Measurements from ENCODE around the gene TRIM45.
"Not testable (repeated sequence)": the region's sequence is repeated elsewhere in the genome, so short reads cannot be mapped to it uniquely, and the experiment has no call there.

TRIM45 gene, protein sequence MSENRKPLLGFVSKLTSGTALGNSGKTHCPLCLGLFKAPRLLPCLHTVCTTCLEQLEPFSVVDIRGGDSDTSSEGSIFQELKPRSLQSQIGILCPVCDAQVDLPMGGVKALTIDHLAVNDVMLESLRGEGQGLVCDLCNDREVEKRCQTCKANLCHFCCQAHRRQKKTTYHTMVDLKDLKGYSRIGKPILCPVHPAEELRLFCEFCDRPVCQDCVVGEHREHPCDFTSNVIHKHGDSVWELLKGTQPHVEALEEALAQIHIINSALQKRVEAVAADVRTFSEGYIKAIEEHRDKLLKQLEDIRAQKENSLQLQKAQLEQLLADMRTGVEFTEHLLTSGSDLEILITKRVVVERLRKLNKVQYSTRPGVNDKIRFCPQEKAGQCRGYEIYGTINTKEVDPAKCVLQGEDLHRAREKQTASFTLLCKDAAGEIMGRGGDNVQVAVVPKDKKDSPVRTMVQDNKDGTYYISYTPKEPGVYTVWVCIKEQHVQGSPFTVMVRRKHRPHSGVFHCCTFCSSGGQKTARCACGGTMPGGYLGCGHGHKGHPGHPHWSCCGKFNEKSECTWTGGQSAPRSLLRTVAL

GRCh38 chr1:117121589-117122329, at the start of gene TRIM45:
TRIM45 (minus strand) TSS chr1:117121749; CDS start chr1:117121201, 548 bp downstream.
- peak; percentile 13 for DNase-seq

GRCh38 chr1:117169871-117170596, 48.5 kb upstream of the TRIM45 start:
- DNase-seq = no peak

- DNase-seq = no peak
These were observed 45.9 kb upstream of the TRIM45 start for GRCh38 chr1:117167402-117167801.

- DNase-seq = no peak
These were observed 44.5 kb upstream of the TRIM45 start for GRCh38 chr1:117166076-117166475.

- no peak for DNase-seq
These were observed 42.7 kb upstream of the TRIM45 start for GRCh38 chr1:117164209-117164608.

GRCh38 chr1:117162816-117163215, 41.3 kb upstream of the TRIM45 start:
- no peak for DNase-seq

DNA sequence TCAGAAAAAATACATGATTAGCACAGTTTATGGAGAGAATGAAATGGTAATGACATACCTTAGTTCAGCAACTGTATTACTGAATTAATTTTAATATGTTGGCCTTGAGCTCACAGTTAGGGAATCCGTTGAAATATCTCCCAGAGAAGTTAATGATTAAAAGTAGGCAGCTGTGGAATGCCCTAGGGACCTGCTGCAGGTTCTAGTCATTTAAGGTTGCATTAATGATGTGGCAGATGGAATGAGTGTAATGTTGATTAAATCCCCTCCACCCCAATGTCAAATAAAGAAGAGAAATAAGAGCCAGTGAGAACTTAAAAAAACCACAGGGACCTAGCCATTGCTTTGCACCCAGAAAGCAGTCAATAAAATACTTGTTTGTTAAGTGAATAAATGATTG, 40.3 kb upstream of the TRIM45 start:
- DNase-seq = no peak

DNA sequence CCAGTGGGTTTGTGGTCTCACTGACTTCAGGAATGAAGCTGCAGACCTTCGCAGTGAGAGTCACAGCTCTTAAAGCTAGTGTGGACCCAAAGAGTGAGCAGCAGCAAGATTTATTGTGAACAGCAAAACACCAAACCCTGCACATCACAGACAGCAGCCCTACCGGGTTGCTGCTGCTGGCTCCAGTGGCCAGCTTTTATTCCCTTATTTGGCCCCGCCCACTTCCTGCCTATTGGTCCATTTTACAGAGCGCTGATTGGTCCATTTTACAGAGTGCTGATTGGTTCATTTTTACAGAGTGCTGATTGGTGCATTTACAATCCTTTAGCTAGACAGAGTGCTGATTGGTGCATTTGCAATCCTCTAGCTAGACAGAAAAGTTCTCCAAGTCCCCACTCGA, 29.8 kb upstream of the TRIM45 start:
- DNase-seq = not testable (repeated sequence)

DNA sequence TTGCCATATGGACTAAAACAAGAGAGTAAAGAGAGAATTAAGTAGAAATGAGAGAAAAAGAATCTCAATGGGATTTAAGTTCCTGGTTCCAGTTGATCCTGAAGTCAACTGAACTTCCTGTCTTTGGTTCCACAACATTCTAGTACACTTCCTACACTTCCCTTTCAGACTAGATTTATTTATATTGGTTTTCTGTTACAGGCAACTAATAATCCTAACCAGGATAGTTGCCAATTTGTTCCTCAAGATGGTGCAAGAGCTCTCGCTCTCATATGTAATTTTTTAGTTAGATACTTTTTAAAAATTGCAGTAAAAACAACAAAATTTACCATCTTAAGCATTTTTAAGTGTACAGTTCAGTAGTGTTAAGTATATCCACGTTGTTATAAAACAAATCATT, 28.8 kb upstream of the TRIM45 start:
- DNase-seq = no peak

GRCh38 chr1:117147856-117148588, 26.5 kb upstream of the TRIM45 start:
- no peak for DNase-seq

GRCh38 chr1:117147341-117147831, 25.8 kb upstream of the TRIM45 start:
- DNase-seq = no peak

DNA sequence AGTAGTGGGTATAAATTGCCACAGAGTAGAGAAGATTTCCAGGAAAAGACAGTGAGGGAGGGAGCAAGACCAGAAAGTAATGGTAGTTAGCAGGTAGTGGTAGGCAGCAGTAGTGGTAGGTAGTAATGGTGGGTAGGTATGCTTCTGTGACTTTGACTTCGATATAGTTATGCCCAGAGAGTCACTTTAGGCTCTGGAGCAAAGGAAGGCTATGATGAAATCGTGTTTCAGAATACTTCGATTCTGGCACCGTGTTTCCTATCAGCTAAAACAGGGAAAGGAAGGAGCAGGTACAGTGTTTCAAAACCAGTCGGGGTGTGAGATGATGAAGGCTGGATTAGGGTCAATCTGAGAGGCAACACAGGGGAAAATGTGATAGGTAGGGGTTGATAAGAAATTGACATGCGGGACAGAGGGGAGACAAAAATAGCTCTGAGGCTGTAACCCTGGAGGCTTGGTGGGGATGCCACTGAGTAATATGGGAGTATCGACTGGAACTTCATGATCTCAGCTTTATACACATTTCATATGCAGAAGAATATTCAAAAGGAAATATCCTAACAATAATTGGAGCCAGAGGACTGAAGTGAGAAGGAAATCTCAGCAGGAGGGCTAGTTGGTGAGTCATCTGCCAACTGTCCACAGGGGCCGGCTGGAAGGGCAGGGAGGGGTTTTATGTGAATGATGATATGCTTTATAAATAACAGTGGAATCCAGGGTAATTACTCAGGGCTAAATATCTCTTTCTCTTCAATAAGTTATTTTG, 25.2 kb upstream of the TRIM45 start:
- DNase-seq = no peak

DNA sequence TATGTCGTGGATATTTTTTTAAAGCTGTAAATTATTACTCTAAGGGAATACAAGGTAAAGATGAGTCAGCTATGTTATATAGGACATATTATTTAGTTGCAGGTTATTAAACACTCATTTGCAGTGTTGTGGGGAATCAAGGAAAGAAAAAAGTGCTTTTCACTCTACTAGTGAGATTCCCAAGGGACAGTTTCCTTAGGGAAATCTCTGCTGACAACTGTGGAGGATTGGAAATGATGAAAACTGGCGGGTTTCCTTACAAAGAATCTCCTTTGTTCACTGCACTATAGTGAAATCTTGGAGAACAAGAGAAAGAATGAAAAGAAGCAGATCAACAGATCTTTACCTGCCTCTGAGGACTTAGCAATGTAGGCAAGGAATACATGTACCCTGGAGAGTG, 24.5 kb upstream of the TRIM45 start:
- no peak for DNase-seq

GRCh38 chr1:117143871-117144270, 22.3 kb upstream of the TRIM45 start:
- DNase-seq = no peak

DNA sequence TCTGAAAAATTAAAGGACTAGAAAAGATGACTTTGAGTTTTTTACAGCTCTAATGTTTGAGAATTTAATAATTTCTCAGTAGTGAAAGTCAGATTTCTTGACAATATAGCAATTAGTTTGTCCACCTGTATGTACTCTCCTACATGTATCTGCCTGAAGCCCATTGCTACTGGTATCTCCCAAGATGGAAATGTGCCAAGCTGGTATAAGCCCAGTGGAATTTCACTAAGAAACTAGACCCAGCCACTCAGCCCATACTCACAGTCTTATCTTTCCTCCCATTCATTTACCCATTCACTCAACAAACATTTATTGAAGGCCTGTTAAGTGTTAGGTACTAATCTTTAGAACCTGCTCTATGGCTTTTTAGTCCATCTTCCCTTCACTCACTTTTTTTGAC, 21.6 kb upstream of the TRIM45 start:
- no peak for DNase-seq

DNA sequence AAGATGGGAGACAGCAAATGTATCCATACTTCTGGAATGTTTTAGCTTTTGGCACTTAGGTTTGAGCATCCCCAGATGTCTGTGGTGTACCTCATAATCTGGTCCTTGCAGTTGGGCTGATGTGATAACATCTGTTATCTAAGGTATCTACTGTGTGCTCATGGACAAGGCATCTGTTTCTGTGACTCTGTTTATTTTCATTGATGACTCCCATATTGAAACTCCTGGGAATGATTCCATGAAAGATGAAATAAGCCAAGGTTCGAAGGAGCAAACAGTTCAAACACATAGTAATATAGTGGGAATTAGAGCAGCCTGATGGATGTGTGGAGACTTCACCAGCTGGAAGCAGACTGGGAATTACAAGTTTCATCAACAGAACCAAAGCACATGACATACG, 20.7 kb upstream of the TRIM45 start:
- no peak for DNase-seq

GRCh38 chr1:117138561-117138960, 17.0 kb upstream of the TRIM45 start:
- no peak for DNase-seq

DNA sequence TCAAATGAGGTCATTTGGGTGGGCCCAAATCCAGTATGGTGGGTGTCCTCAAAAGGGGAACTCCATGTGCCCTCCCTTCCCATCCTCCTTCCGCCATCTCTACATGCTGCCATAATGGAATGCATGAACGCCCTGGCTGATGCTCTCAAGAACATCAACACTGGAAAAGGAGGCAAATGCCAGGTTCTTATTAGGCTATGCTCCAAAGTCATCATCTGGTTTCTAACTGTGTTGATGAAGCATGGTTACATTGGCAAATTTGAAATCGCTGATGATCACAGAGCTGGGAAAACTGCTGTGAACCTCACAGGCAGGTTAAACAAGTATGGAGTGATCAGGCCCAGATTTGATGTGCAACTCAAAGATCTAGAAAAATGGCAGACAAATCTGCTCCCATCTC, 16.6 kb upstream of the TRIM45 start:
- no peak for DNase-seq

DNA sequence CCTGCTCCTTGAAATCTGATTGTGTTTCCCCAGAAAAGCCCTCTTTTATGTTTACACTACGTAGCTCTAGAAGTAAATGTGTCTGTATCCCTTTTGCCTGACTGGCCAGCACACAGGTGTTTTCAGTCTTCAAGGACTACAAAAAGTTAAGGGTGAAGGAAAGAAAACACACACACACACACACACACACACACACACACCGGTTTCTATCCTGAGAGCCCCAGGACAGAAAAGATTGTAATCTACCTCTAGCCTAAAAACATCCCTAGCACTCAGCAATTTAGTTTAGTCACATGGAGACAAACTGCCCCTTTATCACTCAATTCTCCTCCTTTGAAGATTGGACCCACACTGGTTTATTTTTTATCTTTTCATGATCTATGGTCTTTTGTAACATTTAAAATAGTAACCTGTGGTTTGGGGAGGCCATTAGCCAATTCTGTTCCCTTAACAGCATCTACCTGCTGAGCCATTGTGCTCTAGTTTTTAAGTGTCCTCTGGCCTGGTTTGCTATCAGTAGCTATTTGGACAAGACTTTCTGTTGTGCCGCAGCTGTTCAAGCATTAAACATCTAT, 15.8 kb upstream of the TRIM45 start:
- no peak for DNase-seq

- no peak for DNase-seq
These were observed 15.2 kb upstream of the TRIM45 start for GRCh38 chr1:117136749-117137148.

- DNase-seq = no peak
These were observed 13.8 kb upstream of the TRIM45 start for GRCh38 chr1:117135329-117135728.
